ENCODE measurements around the gene ZNF487.
"Not testable (repeated sequence)": the region's sequence is repeated elsewhere in the genome, so short reads cannot be mapped to it uniquely, and the experiment has no call there.

ZNF487 gene

GRCh38 chr10:43440463-43441134 is 3.7 kb downstream of the ZNF487 start:
- DNase-seq (ENCODE audit: low read depth) = no peak

DNA sequence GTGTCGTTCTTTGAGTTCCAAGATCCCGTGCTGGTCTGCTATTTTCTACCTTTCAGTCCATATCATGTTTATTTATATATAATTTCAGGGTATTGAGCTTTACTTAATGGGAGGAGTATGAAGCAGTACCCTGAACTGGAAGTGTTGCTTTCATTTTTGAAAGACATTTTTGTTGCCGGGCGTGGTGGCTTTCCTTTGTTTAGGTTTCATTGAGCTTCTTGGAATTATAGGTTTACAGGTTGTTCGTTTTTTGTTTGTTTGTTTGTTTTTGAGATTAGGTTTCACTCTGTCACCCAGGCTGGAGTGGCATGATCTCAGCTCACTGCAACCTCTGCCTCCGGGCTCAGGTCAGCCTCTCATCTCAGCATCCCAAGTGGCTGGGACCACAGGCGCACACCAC is 7.4 kb downstream of the ZNF487 start:
- DNase-seq (ENCODE audit: low read depth) = no peak

- no peak for DNase-seq (ENCODE audit: low read depth)
These were observed 8.1 kb downstream of the ZNF487 start for GRCh38 chr10:43444897-43445466.

GRCh38 chr10:43446219-43447017 is 9.5 kb downstream of the ZNF487 start:
- DNase-seq (ENCODE audit: low read depth) = not testable (repeated sequence)

- no peak for DNase-seq (ENCODE audit: low read depth)
These were observed 11.8 kb downstream of the ZNF487 start for GRCh38 chr10:43448742-43449141.

- no peak for DNase-seq (ENCODE audit: low read depth)
These were observed 15.5 kb downstream of the ZNF487 start for GRCh38 chr10:43452356-43452914.

DNA sequence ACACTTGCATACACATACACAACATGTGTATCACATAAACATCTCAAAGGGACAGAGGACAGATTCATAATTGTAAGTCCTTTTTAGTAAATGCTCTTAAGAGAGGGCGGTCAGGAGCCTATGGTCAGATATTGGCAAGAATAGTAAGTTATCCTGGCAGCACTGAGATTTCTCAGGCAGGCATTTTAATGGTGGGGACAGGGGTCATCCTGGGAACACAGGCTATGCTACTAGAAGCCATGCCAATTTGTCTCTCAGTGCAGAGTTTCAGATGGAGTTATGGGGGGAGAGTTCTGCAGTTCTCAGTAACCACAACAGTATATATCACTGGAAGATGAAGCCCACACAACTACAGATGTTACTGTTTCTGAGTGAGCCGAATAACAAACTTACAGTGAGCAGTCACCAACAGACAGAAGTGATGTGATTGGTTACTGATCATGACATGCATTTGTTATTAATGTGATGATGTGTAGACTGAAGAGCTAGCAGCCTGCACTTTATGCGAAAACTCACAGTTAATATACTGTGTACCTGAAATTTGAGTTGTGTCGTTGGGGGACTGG is 16.4 kb downstream of the ZNF487 start:
- no peak for DNase-seq (ENCODE audit: low read depth)

DNA sequence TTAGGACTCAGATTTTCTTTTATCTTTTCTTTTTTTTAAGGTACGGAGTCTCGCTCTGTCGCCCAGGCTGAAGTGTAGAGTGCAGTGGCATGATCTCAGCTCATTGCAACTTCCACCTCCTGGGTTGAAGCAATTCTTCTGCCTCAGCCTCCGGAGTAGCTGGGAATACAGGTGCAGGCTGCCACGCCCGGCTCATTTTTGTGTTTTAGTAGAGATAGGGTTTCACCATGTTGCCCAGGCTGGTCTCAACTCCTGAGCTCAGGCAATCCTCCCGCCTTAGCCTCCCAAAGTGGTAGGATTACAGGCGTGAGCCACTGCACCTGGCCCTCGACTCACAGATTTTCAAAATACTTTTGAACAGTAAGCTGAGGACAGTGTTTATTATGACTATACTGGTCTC is 17.1 kb downstream of the ZNF487 start:
- not testable (repeated sequence) for DNase-seq (ENCODE audit: low read depth)

DNA sequence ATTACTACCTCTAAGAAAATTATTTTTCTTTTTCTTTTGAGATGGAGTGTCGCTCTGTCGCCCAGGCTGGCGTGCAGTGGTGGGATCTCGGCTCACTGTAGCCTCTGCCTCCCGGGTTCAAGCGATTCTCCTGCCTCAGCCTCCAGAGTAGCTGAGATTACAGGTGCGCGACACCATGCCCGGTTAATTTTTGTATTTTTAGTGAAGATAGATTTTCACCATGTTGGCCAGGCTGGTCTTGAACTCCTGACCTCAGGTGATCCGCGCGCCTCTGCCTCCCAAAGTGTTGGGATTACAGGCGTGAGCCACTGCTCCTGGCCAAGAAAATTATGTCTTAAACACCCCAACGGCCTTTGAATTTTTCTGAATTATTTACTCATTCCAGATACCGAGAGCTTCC is 19.6 kb downstream of the ZNF487 start:
- DNase-seq (ENCODE audit: low read depth) = not testable (repeated sequence)

GRCh38 chr10:43458227-43458626 is 21.3 kb downstream of the ZNF487 start:
- DNase-seq (ENCODE audit: low read depth) = no peak

GRCh38 chr10:43461950-43462349 is 25.0 kb downstream of the ZNF487 start:
- no peak for DNase-seq (ENCODE audit: low read depth)

DNA sequence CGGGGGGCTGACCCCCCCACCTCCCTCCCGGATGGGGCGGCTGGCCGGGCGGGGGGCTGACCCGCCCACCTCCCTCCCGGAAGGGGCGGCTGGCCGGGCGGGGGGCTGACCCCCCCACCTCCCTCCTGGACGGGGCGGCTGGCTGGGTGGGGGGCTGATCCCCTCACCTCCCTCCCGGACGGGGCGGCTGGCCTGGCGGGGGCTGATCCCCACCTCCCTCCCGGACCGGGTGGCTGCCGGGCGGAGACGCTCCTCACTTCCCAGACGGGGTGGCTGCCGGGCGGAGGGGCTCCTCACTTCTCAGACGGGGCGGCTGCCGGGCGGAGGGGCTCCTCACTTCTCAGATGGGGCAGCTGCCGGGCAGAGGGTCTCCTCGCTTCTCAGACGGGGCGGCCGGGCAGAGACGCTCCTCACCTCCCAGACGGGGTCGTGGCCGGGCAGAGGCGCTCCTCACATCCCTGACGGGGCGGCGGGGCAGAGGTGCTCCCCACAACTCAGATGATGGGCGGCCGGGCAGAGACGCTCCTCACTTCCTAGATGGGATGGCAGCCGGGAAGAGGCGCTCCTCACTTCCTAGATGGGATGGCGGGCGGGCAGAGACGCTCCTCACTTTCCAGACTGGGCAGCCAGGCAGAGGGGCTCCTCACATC is 28.3 kb downstream of the ZNF487 start:
- DNase-seq (ENCODE audit: low read depth) = not testable (repeated sequence)

- not testable (repeated sequence) for DNase-seq (ENCODE audit: low read depth)
These were observed 28.8 kb downstream of the ZNF487 start for GRCh38 chr10:43465736-43466120.

- DNase-seq (ENCODE audit: low read depth) = no peak
These were observed 34.2 kb downstream of the ZNF487 start for GRCh38 chr10:43471146-43471545.

- no peak for DNase-seq (ENCODE audit: low read depth)
These were observed 35.2 kb downstream of the ZNF487 start for GRCh38 chr10:43471935-43472720.

DNA sequence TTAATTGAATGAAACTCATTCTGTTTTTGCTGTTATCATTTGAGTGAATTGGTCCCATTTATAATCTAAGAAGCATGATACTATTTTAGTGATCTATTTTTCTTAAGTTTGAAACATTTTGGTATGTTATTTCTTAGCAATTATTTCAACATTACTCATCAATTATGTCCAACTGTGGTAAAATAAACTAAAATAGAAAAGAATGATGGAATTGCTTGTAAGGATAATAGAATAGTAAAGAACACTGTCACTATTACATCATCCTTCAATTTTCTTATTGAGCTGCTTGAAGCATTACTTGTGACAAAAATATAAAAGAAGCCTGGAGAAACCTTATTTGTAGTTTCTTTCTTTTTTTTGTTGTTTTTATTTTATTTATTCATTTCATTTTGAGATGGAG is 42.4 kb downstream of the ZNF487 start:
- DNase-seq (ENCODE audit: low read depth) = no peak

DNA sequence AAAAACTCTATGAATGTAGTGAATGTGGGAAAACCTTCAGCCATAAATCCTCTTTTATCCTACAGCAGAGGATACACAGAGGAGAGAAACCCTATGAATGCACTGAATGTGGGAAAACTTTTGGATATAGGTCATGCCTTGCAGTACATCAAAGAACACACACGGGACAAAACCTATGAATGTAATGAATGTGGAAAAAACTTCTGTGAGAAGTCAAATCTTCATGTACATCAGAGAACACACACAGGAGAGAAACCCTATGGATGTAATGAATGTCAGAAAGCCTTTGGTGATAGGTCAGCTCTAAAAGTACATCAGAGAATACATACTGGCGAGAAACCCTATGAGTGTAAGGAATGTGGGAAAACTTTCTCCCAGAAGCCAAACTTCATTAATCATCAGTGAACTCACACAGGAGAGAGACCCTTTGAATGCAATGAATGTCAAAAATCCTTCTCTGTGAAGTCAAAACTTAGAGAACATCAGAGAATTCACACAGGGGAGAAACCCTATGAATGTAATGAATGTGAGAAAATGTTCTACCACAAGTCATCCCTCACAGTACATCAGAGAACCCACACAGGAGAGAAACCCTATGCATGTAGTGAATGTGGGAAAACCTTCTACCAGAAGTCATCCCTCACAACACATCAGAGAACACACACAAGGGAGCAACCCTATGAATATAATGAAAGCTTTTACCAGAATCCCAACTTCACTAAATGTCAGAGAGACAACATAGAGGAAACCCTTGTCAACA is 45.6 kb downstream of the ZNF487 start:
- DNase-seq (ENCODE audit: low read depth) = no peak

- no peak for DNase-seq (ENCODE audit: low read depth)
These were observed 54.9 kb downstream of the ZNF487 start for GRCh38 chr10:43491855-43492254.

- no peak for DNase-seq (ENCODE audit: low read depth)
These were observed 66.0 kb downstream of the ZNF487 start for GRCh38 chr10:43502931-43503330.

DNA sequence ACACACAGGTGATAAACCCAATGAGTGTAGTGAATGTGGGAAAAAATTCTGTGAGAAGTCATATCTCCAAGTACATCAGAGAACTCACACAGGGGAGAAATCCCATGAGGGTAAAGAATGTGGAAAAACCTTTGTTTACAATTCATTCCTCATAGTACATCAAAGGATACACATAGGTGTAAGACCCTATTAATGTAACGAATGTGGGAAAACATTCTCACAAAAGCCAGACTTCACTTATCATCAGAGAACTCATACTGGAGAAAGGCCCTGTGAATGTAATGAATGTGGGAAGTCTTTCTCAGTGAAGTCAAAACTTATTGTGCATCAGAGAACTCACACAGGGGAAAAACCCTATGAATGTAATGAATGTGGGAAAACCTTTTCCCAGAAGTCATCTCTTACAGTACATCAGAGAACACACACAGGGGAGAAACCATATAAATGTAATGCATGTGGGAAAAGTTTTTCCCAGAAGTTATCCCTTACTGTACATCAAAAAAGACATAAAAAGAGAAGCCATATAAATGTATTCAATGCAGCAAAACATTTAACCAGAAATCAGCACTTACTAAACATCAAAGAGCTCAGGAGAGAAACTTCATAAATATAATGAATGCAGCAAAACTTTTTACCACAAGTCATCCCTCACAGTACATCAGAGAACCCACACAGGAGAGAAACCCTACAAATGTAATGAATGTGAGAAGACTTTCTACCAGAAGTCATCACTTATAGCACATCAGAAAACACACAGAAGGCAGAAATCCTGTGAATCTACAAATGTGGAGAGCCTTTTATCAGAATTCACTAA is 87.7 kb downstream of the ZNF487 start:
- DNase-seq (ENCODE audit: low read depth) = no peak
